ENCODE data around the gene CSNK1A1L. TPM values are rescaled to one million over a fixed set of nuclear protein-coding genes. Genes with fewer than 3 reads are reported as not detected.

Gene CSNK1A1L
- total RNA-seq, 1 experiment from 2014 or later, result not detected

- Histone ChIP-seq H3K27ac (ENCODE audit: low read length) (no peak overlapping the region), H3K4me1 (ENCODE audit: control insufficient read depth, insufficient read depth, low read length) (no peaks in the 10 kb centered on the region), H3K36me3 (ENCODE audit: control insufficient read depth, insufficient read depth, low read length) (no peaks in the 10 kb centered on the region), H3K27me3 (ENCODE audit: control insufficient read depth, insufficient read depth, low read length) (no peaks in the 10 kb centered on the region), H3K4me3 (ENCODE audit: low read depth in 2 of 2, low read length in 2 of 2) (no peak overlapping the region), H3K9me3 (ENCODE audit: control insufficient read depth, insufficient read depth, low read depth, low read length) (no peaks in the 10 kb centered on the region)
- BruUV-seq (replicated peaks), result no TSS peak
- POLR2A ChIA-PET, result no interaction called here
- CTCF ChIA-PET, result no interaction called here
- no peak for TF ChIP-seq TCF7L2 (IDR thresholded peaks at IDR 0.05; ENCODE audit: low read depth, low read length)
- TF ChIP-seq SIN3A (IDR thresholded peaks at IDR 0.05; ENCODE audit: borderline replicate concordance, insufficient read depth, low read depth, low read length), result no peak
- no peak for TF ChIP-seq REST (IDR thresholded peaks at IDR 0.05; ENCODE audit: insufficient read depth in 1 of 2, low read depth in 2 of 2, low read length in 1 of 2)
- TF ChIP-seq POLR2AphosphoS5 (IDR thresholded peaks at IDR 0.05; ENCODE audit: low read depth, low read length), result no peak
- no peak for TF ChIP-seq CTCF (IDR thresholded peaks at IDR 0.05)
- no peak for DNase-seq (ENCODE audit: low read depth, low spot score)
- ATAC-seq, result no peak
- intact Hi-C loops (cut with micrococcal nuclease; ENCODE audit: unreplicated experiment) (loop anchor here (10.0 kb wide), 1 partner anchor 502 kb away; no protein-coding TSS in a partner anchor), in situ Hi-C loops (cut with HindIII; ENCODE audit: low pct_unique_long_range_greater_than_20kb, low sequenced_read_pairs) (no loop called here)
These were observed 2.6 kb downstream of the CSNK1A1L start for GRCh38 chr13:37102896-37103295.

- Histone ChIP-seq H3K4me1 (ENCODE audit: control insufficient read depth, insufficient read depth, low read length) (no peaks in the 10 kb centered on the region), H3K27ac (ENCODE audit: low read length) (no peak overlapping the region), H3K4me3 (ENCODE audit: low read depth in 2 of 2, low read length in 2 of 2) (no peak overlapping the region), H3K9me3 (ENCODE audit: control insufficient read depth, insufficient read depth, low read depth, low read length) (no peaks in the 10 kb centered on the region), H3K36me3 (ENCODE audit: control insufficient read depth, insufficient read depth, low read length) (no peaks in the 10 kb centered on the region), H3K27me3 (ENCODE audit: control insufficient read depth, insufficient read depth, low read length) (no peaks in the 10 kb centered on the region)
- in situ Hi-C loops (cut with HindIII; ENCODE audit: low pct_unique_long_range_greater_than_20kb, low sequenced_read_pairs), result no loop called here
- no peak for DNase-seq (ENCODE audit: low read depth, low spot score)
- ChIA-PET POLR2A (no interaction called here), CTCF (no interaction called here)
- TF ChIP-seq SIN3A (IDR thresholded peaks at IDR 0.05; ENCODE audit: borderline replicate concordance, insufficient read depth, low read depth, low read length), result no peak
- TF ChIP-seq CTCF (IDR thresholded peaks at IDR 0.05), result no peak
- TF ChIP-seq TCF7L2 (IDR thresholded peaks at IDR 0.05; ENCODE audit: low read depth, low read length), result no peak
- TF ChIP-seq POLR2AphosphoS5 (IDR thresholded peaks at IDR 0.05; ENCODE audit: low read depth, low read length), result no peak
- no peak for TF ChIP-seq REST (IDR thresholded peaks at IDR 0.05; ENCODE audit: insufficient read depth in 1 of 2, low read depth in 2 of 2, low read length in 1 of 2)
- intact Hi-C loops (cut with micrococcal nuclease; ENCODE audit: unreplicated experiment), result loop anchor here (10.0 kb wide), 1 partner anchor 504 kb away; no protein-coding TSS in a partner anchor
- no TSS peak for BruUV-seq (replicated peaks)
- no peak for ATAC-seq
These were observed 4.3 kb downstream of the CSNK1A1L start for GRCh38 chr13:37101201-37101600.
